HCT116 (cell line): Measurements from ENCODE around the gene ITPKB. TPM values are rescaled to one million over a fixed set of nuclear protein-coding genes. Genes with fewer than 3 reads are reported as not detected.

Source experiments
- ATAC-seq: fragments of 200-7000 bp; cut with Tn5 transposase; 2 replicates; pipeline ENCODE4 v1.9.1; 2020; ENCODE audit warnings: mild to moderate bottlenecking, moderate library complexity
- BruUV-seq: library from RNA; stranded (reverse); fragments of 400-500 nt; replicated peaks from 2 replicates; lab custom pipeline; 2021; lab: Mats Ljungman, UMichigan
- CTCF ChIA-PET: fragments of 300-600 bp; sonication (Branson Sonifier 250); formaldehyde crosslinking; loops from one replicate; lab custom pipeline; 2021; ENCODE audit warnings: antibody characterized with exemption; lab: Charles Lee
- POLR2A ChIA-PET: fragments of 300-600, 350-600 bp; sonication (Branson Sonifier 250); formaldehyde crosslinking; loops from one replicate; lab custom pipeline; 2021; ENCODE audit warnings: antibody characterized with exemption; lab: Charles Lee
- RAD21 ChIA-PET, 2 experiments: fragments of 300-600 bp; sonication (Branson Sonifier 250); formaldehyde crosslinking; loops; one replicate each; lab custom pipeline; 2023; ENCODE audit warnings: low total read pairs in 2 of 2; ENCODE audit not compliant: uncharacterized antibody in 2 of 2, unreplicated experiment in 2 of 2, low non-redundant PET in 1 of 2; lab: Charles Lee
- DNase-seq: peaks from one replicate; pipeline ENCODE4 v3.0.0-alpha.2; 2010; ENCODE audit warnings: low read depth, low spot score
- H2AFZ ChIP-seq: fragments of 200-600 bp; shearing (Covaris generic), sonication (generic); 2 replicates; pipeline ENCODE4 v1.6.1; 2017; ENCODE audit warnings: low read depth, mixed run types, mixed read lengths, antibody characterized with exemption, low read length; ENCODE audit not compliant: poor library complexity, severe bottlenecking
- H3K27ac ChIP-seq: 2 replicates; pipeline ENCODE4 v1.5.1; 2012; ENCODE audit warnings: low read depth, low read length
- H3K27me3 ChIP-seq: fragments of 200-600 bp; sonication (generic); 2 replicates; pipeline ENCODE4 v1.6.1; 2016; ENCODE audit warnings: mixed run types, low read length, mixed read lengths; ENCODE audit not compliant: insufficient read depth
- H3K36me3 ChIP-seq, 2 experiments: fragments of 200-500 bp in 1 of 2; fragments of 200-600 bp in 1 of 2; sonication (Bioruptor generic) in 1 of 2; sonication (generic) in 1 of 2; 2 replicates each; pipeline versions ENCODE4 v1.5.1 to v1.6.1; 2014 to 2016; ENCODE audit warnings: low read length in 2 of 2, inconsistent platforms in 1 of 2, mixed read lengths in 1 of 2, mixed run types in 1 of 2; ENCODE audit not compliant: insufficient read depth in 2 of 2, control insufficient read depth in 1 of 2
- H3K4me1 ChIP-seq, 2 experiments: fragments of 200-600 bp in 1 of 2; sonication (generic) in 1 of 2; 2 replicates each; pipeline versions ENCODE4 v1.5.1 to v1.6.1; 2012 to 2017; ENCODE audit warnings: low read length in 2 of 2, inconsistent platforms in 1 of 2, mild to moderate bottlenecking in 1 of 2, mixed read lengths in 1 of 2, mixed run types in 1 of 2, moderate library complexity in 1 of 2; ENCODE audit not compliant: insufficient read depth in 2 of 2, control insufficient read depth in 1 of 2
- H3K4me2 ChIP-seq: fragments of 200-600 bp; sonication (generic); 2 replicates; pipeline ENCODE4 v1.6.1; 2017; ENCODE audit warnings: mixed run types, low read length, mixed read lengths
- H3K4me3 ChIP-seq, 2 experiments: fragments of 200-600 bp in 1 of 2; sonication (generic) in 1 of 2; replicated peaks in 1 of 2; 2 replicates each; pipeline ENCODE4 v1.5.1; 2011 to 2016; ENCODE audit warnings: low read length in 2 of 2, control low read depth in 1 of 2, low read depth in 1 of 2, mild to moderate bottlenecking in 1 of 2, mixed read lengths in 1 of 2, mixed run types in 1 of 2
- H3K79me2 ChIP-seq: fragments of 200-600 bp; sonication (generic); 2 replicates; pipeline ENCODE4 v1.6.1; 2017; ENCODE audit warnings: mild to moderate bottlenecking, mixed run types, low read length, moderate library complexity, mixed read lengths; ENCODE audit not compliant: insufficient read depth
- H3K9ac ChIP-seq: fragments of 200-600 bp; sonication (generic); 2 replicates; pipeline ENCODE4 v1.6.1; 2016; ENCODE audit warnings: low read length, mixed read lengths
- H3K9me2 ChIP-seq: fragments of 200-600 bp; sonication (generic), shearing (Covaris generic); 2 replicates; pipeline ENCODE4 v1.6.1; 2017; ENCODE audit warnings: mixed run types, mild to moderate bottlenecking, moderate library complexity; ENCODE audit not compliant: insufficient read depth
- H3K9me3 ChIP-seq, 2 experiments: fragments of 200-500 bp in 1 of 2; fragments of 200-600 bp in 1 of 2; sonication (Bioruptor generic) in 1 of 2; sonication (generic) in 1 of 2; 2 replicates each; pipeline ENCODE4 v1.6.1; 2014 to 2017; ENCODE audit warnings: low read length in 2 of 2, mixed read lengths in 2 of 2, inconsistent platforms in 1 of 2, low read depth in 1 of 2, mild to moderate bottlenecking in 1 of 2, mixed run types in 1 of 2, moderate library complexity in 1 of 2; ENCODE audit not compliant: control insufficient read depth in 1 of 2, insufficient read depth in 1 of 2
- H4K20me1 ChIP-seq: fragments of 200-600 bp; sonication (generic), shearing (Covaris generic); 2 replicates; pipeline ENCODE4 v1.6.1; 2017; ENCODE audit warnings: mixed run types, mild to moderate bottlenecking, moderate library complexity; ENCODE audit not compliant: insufficient read depth
- ELF1 ChIP-seq: IDR thresholded peaks from 2 replicates; pipeline ENCODE4 v1.6.1; 2012; ENCODE audit warnings: low read depth, borderline replicate concordance
- EZH2 ChIP-seq: fragments of 200-600 bp; sonication (generic); IDR thresholded peaks from 2 replicates; pipeline ENCODE4 v1.6.1; 2017; ENCODE audit warnings: antibody characterized with exemption, mixed run types
- EZH2phosphoT487 ChIP-seq: fragments of 200-600 bp; IDR thresholded peaks from 2 replicates; pipeline ENCODE4 v1.6.1; 2018; ENCODE audit warnings: antibody characterized with exemption, borderline replicate concordance
- FOSL1 ChIP-seq: IDR thresholded peaks from 2 replicates; pipeline ENCODE4 v1.6.1; 2012; ENCODE audit warnings: low read depth
- POLR2AphosphoS5 ChIP-seq: IDR thresholded peaks from 2 replicates; pipeline ENCODE4 v1.6.1; 2011; ENCODE audit warnings: mild to moderate bottlenecking, low read depth, low read length, moderate library complexity
- RAD21 ChIP-seq: IDR thresholded peaks from 2 replicates; pipeline ENCODE4 v1.6.1; 2012; ENCODE audit warnings: low read depth, mild to moderate bottlenecking
- ZFX ChIP-seq: fragments of 450-650 bp; IDR thresholded peaks from 2 replicates; pipeline ENCODE4 v1.6.1; 2017
- ZNF274 ChIP-seq: fragments of 200-500 bp; sonication (Bioruptor generic); IDR thresholded peaks from 2 replicates; pipeline ENCODE4 v1.6.1; 2014; ENCODE audit warnings: mild to moderate bottlenecking, low read depth, low read length, inconsistent platforms
- intact Hi-C: fragments of 100-400 bp; cut with micrococcal nuclease; formaldehyde crosslinking; loops from 2 replicates; pipeline ENCODE4 v1.10.0; 2022
- total RNA-seq: library from RNA; stranded (reverse); gene quantifications from one replicate; pipeline ENCODE4 v1.2.1, GENCODE V29; 2021; ENCODE audit not compliant: unreplicated experiment

ITPKB gene
- total RNA-seq, 1 experiment from 2014 or later: 4.4 TPM

DNA sequence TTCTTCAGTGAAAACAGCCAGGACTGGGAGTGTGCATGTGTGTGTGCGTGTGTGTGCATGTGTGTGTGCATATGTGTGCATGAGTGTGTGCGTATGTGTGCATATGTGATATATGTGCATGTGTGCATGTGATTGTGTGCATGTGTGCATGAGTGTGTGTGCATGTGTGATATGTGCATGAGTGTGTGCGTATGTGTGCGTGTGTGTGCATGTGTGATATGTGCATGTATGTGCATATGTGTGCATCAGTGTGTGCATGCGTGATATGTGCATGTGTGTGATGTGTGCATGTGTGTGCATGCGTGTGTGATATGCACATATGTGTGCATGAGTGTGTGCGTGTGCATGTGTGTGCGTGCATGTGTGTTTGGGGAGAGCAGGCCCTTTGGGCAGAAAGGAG, 89.8 kb downstream of the ITPKB start:
- RAD21 ChIA-PET: no interaction called here
- no peak overlapping the region for H3K27ac ChIP-seq
- POLR2A ChIA-PET: no interaction called here
- H3K4me2 ChIP-seq: no peak overlapping the region
- ATAC-seq: no peak
- no peak overlapping the region for H3K4me3 ChIP-seq
- TF ChIP-seq ZNF274 (no peak), EZH2phosphoT487 (no peak), FOSL1 (no peak)
- TF ChIP-seq, all 23 proteins: peak for 0
- no peaks in the 10 kb centered on the region for H3K27me3 ChIP-seq
- intact Hi-C loops: no loop called here
- H3K9ac ChIP-seq: no peak overlapping the region
- no peaks in the 10 kb centered on the region for H3K9me2 ChIP-seq
- H3K36me3 ChIP-seq: no peaks in the 10 kb centered on the region
- CTCF ChIA-PET: no interaction called here
- H3K4me1 ChIP-seq: peaks cover 8 to 24% of the 10 kb centered on the region in 2 experiments; a peak in 3 of 4 replicates
- BruUV-seq: no TSS peak
- H4K20me1 ChIP-seq: no peaks in the 10 kb centered on the region
- no peak for DNase-seq
- H3K79me2 ChIP-seq: no peaks in the 10 kb centered on the region
- no peak overlapping the region for H2AFZ ChIP-seq
- H3K9me3 ChIP-seq: no peaks in the 10 kb centered on the region

DNA sequence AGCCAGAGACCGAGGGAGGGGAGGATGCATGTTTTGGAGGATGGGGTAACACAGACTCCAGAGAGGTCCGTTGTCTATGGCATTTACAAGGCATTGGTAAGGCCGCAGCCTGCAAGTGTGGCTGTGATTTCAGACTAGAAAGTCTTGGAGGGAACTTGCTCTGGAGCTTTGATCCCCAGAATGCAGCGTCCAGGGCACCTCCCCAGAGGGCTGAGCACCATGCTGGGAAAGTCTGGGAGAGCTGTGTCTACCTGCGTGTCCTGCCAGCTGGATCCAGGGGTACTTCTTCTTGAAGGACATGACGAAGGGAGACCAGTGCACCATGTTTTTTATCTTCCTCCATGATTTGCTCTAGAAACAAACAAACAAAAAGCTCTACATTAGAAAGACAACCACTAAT, 90.7 kb downstream of the ITPKB start:
- CTCF ChIA-PET: no interaction called here
- POLR2A ChIA-PET: no interaction called here
- intact Hi-C loops: no loop called here

More for the DNA sequence above, 90.7 kb downstream of the ITPKB start:
- BruUV-seq: no TSS peak
- no peaks in the 10 kb centered on the region for H3K36me3 ChIP-seq
- no peaks in the 10 kb centered on the region for H4K20me1 ChIP-seq
- H3K4me1 ChIP-seq: peaks cover 14 to 27% of the 10 kb centered on the region in 2 experiments
- H3K4me2 ChIP-seq: no peak overlapping the region
- no peak overlapping the region for H3K4me3 ChIP-seq
- no peaks in the 10 kb centered on the region for H3K27me3 ChIP-seq
- H2AFZ ChIP-seq: no peak overlapping the region
- no peaks in the 10 kb centered on the region for H3K9me2 ChIP-seq
- no peak for DNase-seq
- no peaks in the 10 kb centered on the region for H3K9me3 ChIP-seq
- TF ChIP-seq ELF1: no peak
- no peak for TF ChIP-seq RAD21
- TF ChIP-seq ZFX: no peak
- TF ChIP-seq EZH2: no peak
- no peak for TF ChIP-seq POLR2AphosphoS5
- H3K27ac ChIP-seq: no peak overlapping the region
- RAD21 ChIA-PET: no interaction called here
- no peaks in the 10 kb centered on the region for H3K79me2 ChIP-seq
- ATAC-seq: no peak
- H3K9ac ChIP-seq: no peak overlapping the region
